Fibroblast of lung (primary cell): ENCODE measurements around the gene LRRC17. TPM values are rescaled to one million over a fixed set of nuclear protein-coding genes. Genes with fewer than 3 reads are reported as not detected.

Experiments
- DNase-seq, 2 donors: peaks; one replicate each; pipeline versions ENCODE4 v3.0.0 to v3.0.0-alpha.2; 2010; ENCODE audit warnings: low read depth in 2 of 2
- H2AFZ ChIP-seq: 2 replicates; pipeline ENCODE4 v1.5.1; 2012; ENCODE audit warnings: low read length, control low read depth, inconsistent platforms
- H3K27ac ChIP-seq: 2 replicates; pipeline ENCODE4 v1.5.1; 2011; ENCODE audit warnings: low read length, control low read depth; ENCODE audit not compliant: insufficient read depth
- H3K27me3 ChIP-seq: 2 replicates; pipeline ENCODE4 v1.5.1; 2011; ENCODE audit warnings: mild to moderate bottlenecking, low read length; ENCODE audit not compliant: control insufficient read depth, insufficient read depth
- H3K36me3 ChIP-seq: 2 replicates; pipeline ENCODE4 v1.5.1; 2011; ENCODE audit warnings: low read length; ENCODE audit not compliant: control insufficient read depth, insufficient read depth
- H3K4me1 ChIP-seq: 2 replicates; pipeline ENCODE4 v1.5.1; 2011; ENCODE audit warnings: low read length; ENCODE audit not compliant: control insufficient read depth, insufficient read depth; ENCODE audit errors: extremely low read depth
- H3K4me2 ChIP-seq: 2 replicates; pipeline ENCODE4 v1.5.1; 2011; ENCODE audit warnings: low read length, control low read depth; ENCODE audit not compliant: insufficient read depth; ENCODE audit errors: extremely low read depth
- H3K4me3 ChIP-seq, 4 experiments: fragments of 200-600 bp in 1 of 4; sonication (generic) in 1 of 4; replicated peaks in 1 of 4; 2 replicates each; pipeline ENCODE4 v1.5.1; 2011 to 2016; ENCODE audit warnings: low read length in 4 of 4, low read depth in 3 of 4, mild to moderate bottlenecking in 3 of 4, control low read depth in 2 of 4, inconsistent platforms in 1 of 4, mixed read lengths in 1 of 4; ENCODE audit not compliant: insufficient read depth in 1 of 4; ENCODE audit errors: control extremely low read depth in 1 of 4
- H3K79me2 ChIP-seq: 2 replicates; pipeline ENCODE4 v1.5.1; 2012; ENCODE audit warnings: mild to moderate bottlenecking, low read length, inconsistent platforms; ENCODE audit not compliant: control insufficient read depth, insufficient read depth
- H3K9ac ChIP-seq: 2 replicates; pipeline ENCODE4 v1.5.1; 2011; ENCODE audit warnings: mild to moderate bottlenecking, low read length, control low read depth; ENCODE audit not compliant: insufficient read depth
- H3K9me3 ChIP-seq: 2 replicates; pipeline ENCODE4 v1.5.1; 2012; ENCODE audit warnings: low read depth, low read length; ENCODE audit not compliant: control insufficient read depth, insufficient read depth
- H4K20me1 ChIP-seq: 2 replicates; pipeline ENCODE4 v1.5.1; 2011; ENCODE audit warnings: low read length; ENCODE audit not compliant: control insufficient read depth, insufficient read depth; ENCODE audit errors: extremely low read depth
- EZH2 ChIP-seq: IDR thresholded peaks from 2 replicates; pipeline ENCODE4 v1.5.1; 2012; ENCODE audit warnings: low read length, control low read depth, mild to moderate bottlenecking; ENCODE audit errors: missing control alignments
- polyA plus RNA-seq, 2 donors: library from polyadenylated mRNA; depleted of rRNA in 1 of 2; stranded (reverse) in 1 of 2; unstranded in 1 of 2; fragments of >200 nt; gene quantifications; 2 replicates each; pipeline ENCODE4 v1.2.1, GENCODE V29; 2011 to 2012; ENCODE audit warnings: missing spikeins in 1 of 2
- total RNA-seq: library from RNA; depleted of rRNA; stranded (reverse); fragments of >200 nt; gene quantifications from 2 replicates; pipeline ENCODE4 v1.2.1, GENCODE V29; 2014
- TF ChIP-seq, protein P1 (sequence below), 2 donors: IDR thresholded peaks in 1 of 2; conservative IDR thresholded peaks in 1 of 2; 1 replicate in 1 of 2; 2 replicates in 1 of 2; pipeline ENCODE4 v1.5.1; 2011 to 2012; ENCODE audit warnings: low read length in 2 of 2, control low read depth in 1 of 2, inconsistent platforms in 1 of 2, low read depth in 1 of 2, mild to moderate bottlenecking in 1 of 2

LRRC17 gene
- total and polyA plus RNA-seq, 2 donors (not counting 1 experiment from before 2014, with no cell fraction given), result 12.6 to 31.5 TPM

GRCh38 chr7:102918845-102919244 is 6.0 kb downstream of the LRRC17 start:
- Histone ChIP-seq H4K20me1 (no peaks in the 10 kb centered on the region), H3K4me2 (no peak overlapping the region), H3K9me3 (no peaks in the 10 kb centered on the region), H3K9ac (no peak overlapping the region), H3K27ac (no peak overlapping the region), H3K4me1 (peaks cover 8% of the 10 kb centered on the region), H3K36me3 (no peaks in the 10 kb centered on the region), H3K4me3 (no peak overlapping the region), H3K79me2 (no peaks in the 10 kb centered on the region), H3K27me3 (no peaks in the 10 kb centered on the region), H2AFZ (no peak overlapping the region)
- DNase-seq, result peak in 1 of 2 donors; percentile 57
- TF ChIP-seq EZH2, result no peak
- TF ChIP-seq, protein P1, sequence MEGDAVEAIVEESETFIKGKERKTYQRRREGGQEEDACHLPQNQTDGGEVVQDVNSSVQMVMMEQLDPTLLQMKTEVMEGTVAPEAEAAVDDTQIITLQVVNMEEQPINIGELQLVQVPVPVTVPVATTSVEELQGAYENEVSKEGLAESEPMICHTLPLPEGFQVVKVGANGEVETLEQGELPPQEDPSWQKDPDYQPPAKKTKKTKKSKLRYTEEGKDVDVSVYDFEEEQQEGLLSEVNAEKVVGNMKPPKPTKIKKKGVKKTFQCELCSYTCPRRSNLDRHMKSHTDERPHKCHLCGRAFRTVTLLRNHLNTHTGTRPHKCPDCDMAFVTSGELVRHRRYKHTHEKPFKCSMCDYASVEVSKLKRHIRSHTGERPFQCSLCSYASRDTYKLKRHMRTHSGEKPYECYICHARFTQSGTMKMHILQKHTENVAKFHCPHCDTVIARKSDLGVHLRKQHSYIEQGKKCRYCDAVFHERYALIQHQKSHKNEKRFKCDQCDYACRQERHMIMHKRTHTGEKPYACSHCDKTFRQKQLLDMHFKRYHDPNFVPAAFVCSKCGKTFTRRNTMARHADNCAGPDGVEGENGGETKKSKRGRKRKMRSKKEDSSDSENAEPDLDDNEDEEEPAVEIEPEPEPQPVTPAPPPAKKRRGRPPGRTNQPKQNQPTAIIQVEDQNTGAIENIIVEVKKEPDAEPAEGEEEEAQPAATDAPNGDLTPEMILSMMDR (conservative IDR thresholded peaks at IDR 0.05 in 1 of 2, IDR thresholded peaks at IDR 0.05 in 1 of 2; ENCODE audit: low read depth in 1 of 2, low read length in 2 of 2), result no peak

- peak; percentile 71 to 78 for DNase-seq
- H4K20me1 ChIP-seq, result no peaks in the 10 kb centered on the region
- no peak overlapping the region for H3K4me3 ChIP-seq
- no peaks in the 10 kb centered on the region for H3K27me3 ChIP-seq
- H2AFZ ChIP-seq, result no peak overlapping the region
- TF ChIP-seq, protein P1 (conservative IDR thresholded peaks at IDR 0.05 in 1 of 2, IDR thresholded peaks at IDR 0.05 in 1 of 2; ENCODE audit: low read depth in 1 of 2, low read length in 2 of 2), result no peak
- TF ChIP-seq EZH2, result no peak
- H3K9me3 ChIP-seq, result no peaks in the 10 kb centered on the region
- no peak overlapping the region for H3K9ac ChIP-seq
- H3K4me2 ChIP-seq, result peak overlapping the region; percentile 52
- H3K4me1 ChIP-seq, result peaks cover 4% of the 10 kb centered on the region
- no peak overlapping the region for H3K27ac ChIP-seq
- H3K36me3 ChIP-seq, result no peaks in the 10 kb centered on the region
- no peaks in the 10 kb centered on the region for H3K79me2 ChIP-seq
Observed at GRCh38 chr7:102925976-102926782, 13.4 kb downstream of the LRRC17 start.

DNA sequence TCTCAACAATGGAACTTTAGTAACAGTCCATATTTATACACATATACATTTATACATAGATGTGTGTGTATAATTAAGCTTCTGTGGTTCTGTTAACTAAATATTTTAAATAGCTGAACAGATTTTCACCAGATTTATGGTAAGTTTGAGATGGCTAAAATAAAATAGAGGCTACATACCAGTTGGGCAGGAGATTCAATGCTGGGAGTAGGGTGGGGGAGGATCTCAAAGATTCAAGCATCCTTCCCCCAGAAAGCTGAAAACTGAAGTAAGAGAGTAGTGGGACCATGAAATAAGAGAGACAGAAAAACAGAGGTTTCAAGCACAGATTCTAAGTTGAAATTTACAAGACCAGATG is 14.0 kb downstream of the LRRC17 start:
- Histone ChIP-seq H3K9ac (no peak overlapping the region), H3K4me1 (peaks cover 4% of the 10 kb centered on the region), H3K27ac (no peak overlapping the region), H3K79me2 (no peaks in the 10 kb centered on the region), H3K36me3 (no peaks in the 10 kb centered on the region), H3K27me3 (no peaks in the 10 kb centered on the region), H3K9me3 (no peaks in the 10 kb centered on the region), H3K4me3 (no peak overlapping the region), H3K4me2 (peak overlapping the region; percentile 6), H4K20me1 (no peaks in the 10 kb centered on the region), H2AFZ (no peak overlapping the region)
- TF ChIP-seq EZH2, result no peak
- TF ChIP-seq, protein P1 (conservative IDR thresholded peaks at IDR 0.05 in 1 of 2, IDR thresholded peaks at IDR 0.05 in 1 of 2; ENCODE audit: low read depth in 1 of 2, low read length in 2 of 2), result no peak
- DNase-seq, result no peak
